Midbrain (tissue), 1 donor: ENCODE data around the gene DIAPH3.

Experiments used
- DNase-seq: peaks from one replicate; lab custom pipeline; 2025; lab: John Stamatoyannopoulos, UW

Gene DIAPH3

DNA sequence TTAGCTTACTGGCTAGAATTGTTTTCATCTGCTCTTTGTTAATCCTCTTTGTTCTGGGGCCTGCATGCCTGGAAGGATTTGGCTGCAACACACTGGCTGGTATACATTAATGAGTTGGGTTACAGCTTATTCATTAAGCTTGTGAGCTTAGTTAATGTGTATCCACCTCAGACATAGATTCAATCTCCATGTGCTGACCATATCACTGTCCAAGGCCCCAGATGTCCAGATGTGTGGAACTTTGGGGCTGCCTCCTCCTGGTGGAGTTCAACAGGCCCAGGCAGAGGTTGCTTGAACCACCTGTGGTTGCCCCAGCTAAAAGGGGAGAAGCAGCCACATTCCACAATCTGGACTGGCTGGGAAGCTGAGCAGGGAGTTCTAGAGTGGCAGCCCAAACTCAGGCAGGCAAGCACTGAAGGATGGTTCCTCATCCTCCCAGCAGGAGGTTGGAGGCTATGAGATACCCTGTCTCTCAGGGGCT, 5.4 kb downstream of the DIAPH3 start:
- DNase-seq, result no peak

DNA sequence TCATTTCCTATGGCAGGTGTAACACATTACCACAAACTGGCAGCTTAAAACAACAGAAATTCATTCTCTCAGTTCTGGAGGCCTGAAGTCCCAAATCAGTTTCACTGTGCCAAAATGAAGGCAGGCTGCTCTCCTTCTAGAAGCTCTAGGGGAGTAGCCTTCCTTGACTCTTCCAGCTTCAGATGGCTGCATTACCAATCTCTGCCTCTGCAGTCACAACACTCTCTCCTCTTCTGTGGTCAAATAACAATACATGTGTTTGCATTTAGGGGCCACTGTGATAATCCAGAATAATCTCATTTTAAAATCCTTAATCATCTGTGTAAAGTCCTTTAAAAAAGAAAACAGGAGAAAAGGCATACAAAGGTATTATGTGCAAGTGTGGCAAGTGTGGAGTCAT, 7.8 kb downstream of the DIAPH3 start:
- no peak for DNase-seq

DNA sequence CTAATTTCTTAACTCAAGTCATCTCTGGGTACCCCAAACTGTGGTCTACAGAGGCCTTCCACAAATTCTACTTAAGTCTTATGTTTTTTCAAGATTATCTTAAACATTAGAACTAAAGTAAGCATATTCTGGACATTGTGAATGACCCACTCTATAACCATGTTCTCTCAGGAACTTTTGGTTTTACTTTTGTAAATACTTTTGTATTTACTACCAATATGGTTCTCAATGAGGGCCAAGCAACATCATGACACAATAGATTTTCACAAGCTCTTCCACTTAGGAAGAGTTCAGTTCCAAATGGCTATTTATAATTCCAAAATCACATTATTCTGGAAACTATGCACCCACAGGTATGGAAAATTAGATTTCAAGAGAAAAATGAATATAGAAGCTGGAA, 10.8 kb downstream of the DIAPH3 start:
- DNase-seq, result no peak

DNA sequence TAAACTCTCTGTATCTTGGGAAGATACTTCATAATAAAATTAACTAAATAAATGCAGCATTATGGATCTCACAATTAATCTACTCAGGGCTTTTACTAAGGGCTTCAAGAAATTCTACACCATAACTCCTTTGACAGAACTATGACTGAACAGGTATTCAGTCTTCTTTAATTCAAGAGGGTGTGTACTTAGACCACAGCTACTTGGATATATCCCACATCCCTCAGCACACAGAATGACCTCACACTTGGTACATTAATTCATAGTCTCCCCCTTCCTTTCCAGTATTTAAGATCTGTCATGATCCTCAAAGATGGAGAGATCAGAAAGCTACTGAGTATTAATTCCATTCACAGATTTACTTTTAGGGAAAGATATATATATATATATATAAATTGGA, 11.6 kb downstream of the DIAPH3 start:
- no peak for DNase-seq

DNA sequence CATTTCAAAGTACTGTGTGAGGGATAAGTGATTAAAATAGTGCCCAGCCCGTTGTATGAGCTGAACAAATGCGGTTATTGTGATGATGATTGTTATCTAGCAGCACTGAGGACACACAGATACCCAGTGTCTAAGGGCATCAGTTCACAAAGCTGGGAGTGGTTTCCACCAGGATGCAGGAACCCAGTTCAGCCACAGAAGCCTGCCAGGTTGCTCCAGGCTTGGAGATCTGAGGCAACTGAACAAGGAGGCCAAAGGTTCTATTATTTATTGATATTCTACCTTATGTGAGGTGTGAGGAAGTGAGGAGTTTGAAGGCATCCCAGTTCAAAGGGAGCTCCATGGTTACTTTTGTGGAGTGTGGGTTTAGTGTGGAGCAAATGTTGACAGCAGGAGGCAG, 13.2 kb downstream of the DIAPH3 start:
- DNase-seq, result no peak

DNA sequence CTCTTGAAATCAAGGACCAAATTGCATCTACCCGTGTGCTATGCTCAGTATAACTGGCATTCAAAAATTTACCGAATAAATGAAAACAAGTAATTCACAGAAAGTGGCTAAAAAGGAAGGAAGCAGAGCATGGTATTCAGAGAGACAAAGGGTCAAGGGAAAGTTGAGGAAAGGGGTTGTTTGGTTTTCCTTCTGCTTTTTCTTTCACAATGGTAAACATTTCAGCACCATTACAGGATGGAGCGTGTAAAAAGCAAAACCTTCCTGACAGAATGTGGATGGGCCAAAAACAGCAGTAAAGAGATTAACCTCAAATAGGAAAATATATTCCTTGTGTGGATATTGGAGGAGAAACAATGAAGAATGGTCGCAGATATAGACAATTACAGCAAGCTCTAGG, 14.8 kb downstream of the DIAPH3 start:
- no peak for DNase-seq

DNA sequence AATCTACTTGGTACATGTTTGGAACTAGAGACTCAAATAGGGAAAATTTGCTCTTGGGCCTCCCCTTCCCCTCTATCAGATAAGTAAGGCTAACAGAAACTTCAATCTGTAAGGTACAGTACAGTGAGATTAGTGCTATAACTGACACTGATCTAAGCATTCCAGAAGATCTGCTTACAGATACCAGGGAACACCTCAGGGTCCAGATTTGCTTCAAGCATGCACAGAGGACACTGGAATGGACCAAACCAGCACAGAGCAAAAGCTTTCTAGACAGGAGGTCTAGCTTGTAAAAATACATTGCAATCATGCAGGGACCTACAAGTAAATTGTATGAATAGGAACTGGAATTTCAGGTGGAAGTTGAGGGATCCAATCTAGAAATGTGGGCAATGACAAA, 16.4 kb downstream of the DIAPH3 start:
- DNase-seq, result no peak

DNA sequence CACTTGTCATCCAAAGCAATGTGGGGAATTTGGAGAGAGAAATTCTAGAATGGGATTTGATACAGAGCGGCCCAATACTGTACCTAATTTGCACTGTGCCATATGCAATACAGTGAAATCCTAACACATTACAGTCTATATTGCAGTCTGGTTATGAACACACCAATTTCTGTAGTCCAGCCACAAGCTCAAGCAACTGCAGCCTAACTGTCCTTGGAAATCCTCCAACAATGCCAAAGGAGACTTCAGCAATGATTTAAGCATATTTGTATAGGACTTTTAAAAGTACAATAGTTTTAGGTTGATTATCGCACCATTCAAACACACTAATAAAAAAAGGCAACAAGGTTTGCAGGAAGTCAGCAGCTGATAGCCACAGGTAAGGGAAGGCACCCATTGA, 17.3 kb downstream of the DIAPH3 start:
- no peak for DNase-seq

DNA sequence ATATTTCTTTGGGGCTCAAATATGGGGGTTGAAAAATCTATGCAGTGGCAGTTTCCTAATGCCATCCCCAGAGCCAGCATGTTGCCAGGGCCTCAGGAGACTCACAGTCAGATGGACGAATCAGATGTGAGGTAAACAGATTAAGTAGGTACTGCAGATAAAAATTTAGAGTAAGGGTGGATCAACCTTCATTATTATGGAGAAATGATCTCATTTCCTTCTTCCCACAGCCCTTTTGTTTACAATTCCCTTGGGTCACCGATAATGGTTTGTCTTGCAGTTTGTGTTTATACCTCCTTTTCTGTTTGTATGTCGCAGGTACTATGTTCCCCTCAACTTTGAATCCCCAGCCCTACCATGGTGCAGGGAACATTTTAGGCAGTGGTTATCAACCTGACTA, 20.0 kb downstream of the DIAPH3 start:
- no peak for DNase-seq

DNA sequence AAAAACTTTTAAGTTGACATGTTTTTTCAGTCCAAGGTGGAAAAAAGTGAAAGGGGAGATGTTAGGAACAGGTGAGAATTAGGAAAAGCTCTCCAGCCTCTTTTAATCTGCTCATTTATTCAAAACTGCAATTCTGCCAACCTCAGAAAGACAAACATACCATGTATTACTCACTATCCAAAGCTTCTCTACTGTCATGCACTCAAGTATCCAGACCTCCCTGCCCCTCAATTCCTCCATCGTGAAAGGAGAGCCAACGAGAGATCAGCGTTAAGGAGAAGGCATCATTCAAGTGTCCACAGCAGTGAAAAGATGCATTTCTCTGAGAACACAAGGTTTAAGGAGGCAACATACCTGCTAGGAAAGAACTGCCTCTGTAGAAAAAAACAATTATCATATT, 24.5 kb downstream of the DIAPH3 start:
- no peak for DNase-seq

DNA sequence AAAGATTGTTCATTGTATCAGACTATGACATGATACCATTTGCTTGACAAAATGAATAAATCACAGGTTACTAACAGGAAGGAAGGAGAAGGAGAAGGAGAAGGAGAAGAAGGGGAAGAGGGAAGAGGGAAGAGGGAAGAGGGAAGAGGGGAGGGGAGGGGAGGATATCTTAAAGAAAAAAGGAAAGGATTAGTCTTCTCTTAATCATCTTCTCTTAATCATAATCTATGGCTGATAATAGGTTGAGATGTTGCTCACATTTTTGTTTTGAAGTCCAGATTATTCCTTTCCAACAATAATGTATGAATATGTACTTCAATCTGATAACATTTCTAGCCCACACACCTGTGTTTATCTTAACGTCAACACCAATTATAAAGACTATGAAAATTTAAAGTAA, 25.1 kb downstream of the DIAPH3 start:
- DNase-seq, result no peak

DNA sequence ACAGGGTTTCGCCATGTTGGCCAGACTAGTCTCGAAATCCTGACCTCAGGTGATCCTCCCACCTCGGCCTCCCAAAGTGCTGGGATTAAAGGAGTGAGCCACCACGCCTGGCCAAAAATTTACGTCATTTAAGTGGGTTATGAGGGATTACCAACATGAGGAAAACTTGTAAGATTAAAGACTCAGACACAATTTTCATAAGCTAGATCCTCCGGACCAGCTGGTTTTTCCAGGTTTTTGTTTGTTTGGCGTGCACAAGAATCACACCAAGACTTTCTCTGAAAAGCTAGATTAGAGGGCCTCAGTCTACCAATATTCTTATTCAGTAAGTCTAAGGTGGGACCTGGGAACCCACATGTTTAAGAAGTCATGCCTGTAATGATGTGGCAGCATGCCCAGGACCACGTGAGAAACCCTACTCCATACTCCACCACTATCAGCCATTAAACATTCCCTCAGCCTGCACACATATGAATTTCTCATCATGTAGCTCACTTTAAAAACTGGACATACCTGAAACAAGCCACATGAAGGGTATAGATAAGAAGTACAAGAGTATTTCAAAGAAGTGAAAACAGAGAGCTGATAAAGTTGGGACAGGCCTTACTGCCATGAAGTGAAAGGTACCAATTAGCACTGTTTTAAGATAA, 25.7 kb downstream of the DIAPH3 start:
- no peak for DNase-seq

DNA sequence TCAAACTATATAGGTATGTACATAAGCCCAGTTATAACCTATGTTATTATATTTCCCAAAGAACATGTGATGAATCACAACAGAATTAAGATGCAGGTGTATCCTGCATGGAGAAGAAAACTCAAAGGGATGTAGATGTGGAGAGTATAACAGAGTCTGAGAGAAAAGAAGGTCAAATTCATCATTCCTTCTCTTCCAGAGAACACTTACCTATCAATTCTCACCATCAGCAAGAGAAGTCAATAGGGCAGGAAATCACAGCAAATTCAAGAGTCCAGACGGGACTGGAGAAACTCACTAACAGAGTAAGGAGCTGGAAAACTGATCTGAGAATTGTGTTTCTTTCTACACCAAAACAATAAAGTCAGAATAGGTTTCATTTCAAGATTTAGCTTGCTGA, 28.4 kb downstream of the DIAPH3 start:
- DNase-seq, result no peak

DNA sequence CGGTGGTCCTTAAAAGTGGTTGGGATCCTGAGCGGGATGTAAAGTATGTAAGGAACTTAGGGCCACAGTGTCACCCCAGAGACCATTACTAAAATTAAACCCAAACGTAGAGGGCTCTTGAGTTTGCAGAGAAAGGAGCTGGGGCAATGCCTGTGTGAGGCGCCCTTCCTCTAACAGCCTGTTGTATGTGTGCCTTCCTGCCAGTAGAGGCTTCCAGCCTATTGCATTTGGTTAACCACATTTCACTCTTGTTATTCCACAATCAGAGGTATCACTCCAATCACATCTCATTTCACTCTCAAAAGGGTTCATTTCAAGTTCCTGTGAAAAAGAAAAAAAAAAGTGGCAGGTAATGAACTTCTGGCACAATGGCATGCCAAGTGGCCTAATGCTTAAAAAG, 29.4 kb downstream of the DIAPH3 start:
- no peak for DNase-seq

DNA sequence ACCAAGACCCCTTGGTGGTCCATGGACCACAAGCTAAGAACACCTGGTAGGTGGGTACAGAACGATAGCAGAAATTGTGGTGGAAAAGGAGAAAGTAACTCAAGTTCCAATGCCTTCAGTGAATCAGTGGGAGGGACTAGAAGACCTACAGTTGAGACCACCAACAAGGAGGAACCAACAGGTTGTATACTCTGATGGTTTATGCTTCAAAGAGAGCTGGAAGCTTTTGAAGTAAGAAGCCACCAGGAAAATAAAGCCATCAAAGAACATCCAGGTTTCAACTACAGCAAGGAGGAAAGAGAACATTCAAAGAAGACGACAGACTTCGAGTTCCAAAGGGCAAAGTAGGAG, 42.4 kb downstream of the DIAPH3 start:
- DNase-seq, result no peak

DNA sequence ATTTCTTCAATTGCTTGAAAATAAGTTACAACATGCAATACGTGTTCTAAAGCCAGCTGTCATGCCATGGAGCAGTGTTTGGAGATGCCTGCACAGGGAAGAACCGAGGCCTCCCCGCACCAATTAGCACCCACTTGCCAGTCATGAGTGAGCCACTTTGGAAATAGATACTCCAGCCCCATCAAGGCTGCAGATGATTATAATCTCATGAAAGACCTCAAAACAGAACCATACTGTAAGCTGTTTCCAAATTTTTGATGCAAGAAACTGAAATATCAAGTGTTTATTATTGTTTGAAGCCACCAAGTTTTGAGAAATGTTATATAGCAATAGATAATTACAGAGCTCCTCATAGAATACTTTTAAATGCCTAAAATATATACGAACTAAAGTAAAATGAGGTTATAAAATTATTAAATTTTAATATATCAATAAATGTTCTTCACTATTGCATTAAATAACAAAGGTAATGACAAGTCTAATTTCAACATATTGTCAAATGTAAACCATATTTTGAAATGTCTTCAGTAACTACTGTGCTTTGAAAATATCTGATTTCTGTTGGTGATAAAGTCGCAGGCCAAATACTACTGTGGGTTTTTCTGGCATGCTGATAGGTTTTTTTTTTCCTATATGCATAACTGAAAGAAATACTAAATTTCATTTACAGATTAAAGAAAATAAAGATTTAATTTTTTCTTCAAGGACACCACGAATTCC, 43.0 kb downstream of the DIAPH3 start:
- DNase-seq, result no peak

DNA sequence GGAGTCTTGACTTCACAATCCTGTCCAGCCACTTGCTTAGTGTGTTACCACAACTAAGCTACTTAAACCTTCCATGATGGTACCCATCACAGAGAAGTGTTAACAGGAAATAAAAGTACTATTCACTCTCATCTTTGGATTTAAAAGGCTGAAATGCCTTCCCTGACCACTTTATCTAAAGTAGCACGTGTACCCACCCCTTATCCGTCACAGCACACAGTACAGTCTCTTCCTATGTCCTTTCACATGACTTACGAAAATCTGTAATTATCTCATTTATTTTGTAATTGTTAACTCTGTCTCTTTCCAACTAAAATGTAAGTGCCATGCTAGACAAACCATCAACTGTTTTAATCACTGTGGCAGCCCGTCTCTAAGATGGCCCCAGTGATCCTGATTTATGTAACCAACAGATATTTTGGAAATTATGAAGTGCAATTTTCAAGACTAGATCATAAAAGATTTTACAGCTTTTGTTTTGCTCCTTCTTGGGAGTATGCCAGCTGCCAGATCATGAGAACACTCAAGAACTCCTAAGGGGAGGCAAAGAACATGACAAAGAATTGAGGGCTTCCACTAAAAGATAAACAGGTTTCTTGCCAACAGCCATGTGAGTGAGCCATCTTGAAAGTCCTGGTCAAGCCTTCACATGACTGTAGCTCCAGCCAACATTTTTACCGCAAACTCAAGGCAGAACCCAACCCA, 44.9 kb downstream of the DIAPH3 start:
- DNase-seq, result no peak

DNA sequence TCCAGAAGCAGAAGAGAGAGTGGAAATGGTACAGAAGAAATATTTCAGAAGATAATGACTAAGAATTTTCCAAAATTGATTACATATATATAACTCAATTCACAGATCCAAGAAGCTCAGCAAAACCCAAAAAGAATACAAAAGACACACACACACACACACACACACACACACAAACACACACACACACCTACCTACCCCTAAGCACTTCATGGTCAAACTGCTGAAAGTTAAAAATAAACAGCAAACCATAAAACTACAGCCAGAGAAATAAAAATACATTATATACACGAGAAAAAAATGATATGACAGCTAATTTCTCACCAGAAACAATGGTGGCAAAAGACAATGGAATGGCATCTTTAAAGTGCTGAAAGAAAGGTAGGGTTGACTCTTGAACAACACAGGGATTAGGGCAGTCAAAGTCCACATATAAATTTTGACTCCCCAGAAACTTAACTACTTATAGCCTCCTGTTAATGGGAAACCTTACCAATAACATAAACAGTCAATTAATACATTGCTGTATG, 49.2 kb downstream of the DIAPH3 start:
- DNase-seq, result no peak

DNA sequence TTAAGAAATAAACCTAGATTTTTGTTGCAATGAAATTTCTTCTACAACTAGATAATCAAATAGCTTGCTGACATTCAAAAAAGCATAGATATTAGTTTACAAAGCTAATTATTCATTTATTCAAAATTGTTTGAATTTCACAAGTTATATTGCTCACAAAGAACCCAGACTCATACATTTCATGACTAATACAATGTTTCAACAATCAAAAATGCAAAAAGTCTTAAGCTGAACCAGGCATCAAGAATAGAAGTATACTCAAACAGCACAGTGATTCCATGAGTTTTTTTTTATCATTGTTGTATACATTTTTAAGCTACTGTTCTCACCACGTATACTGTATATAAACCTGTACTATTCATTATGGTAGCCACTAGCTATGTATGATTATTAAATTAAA, 51.0 kb downstream of the DIAPH3 start:
- DNase-seq, result no peak

DNA sequence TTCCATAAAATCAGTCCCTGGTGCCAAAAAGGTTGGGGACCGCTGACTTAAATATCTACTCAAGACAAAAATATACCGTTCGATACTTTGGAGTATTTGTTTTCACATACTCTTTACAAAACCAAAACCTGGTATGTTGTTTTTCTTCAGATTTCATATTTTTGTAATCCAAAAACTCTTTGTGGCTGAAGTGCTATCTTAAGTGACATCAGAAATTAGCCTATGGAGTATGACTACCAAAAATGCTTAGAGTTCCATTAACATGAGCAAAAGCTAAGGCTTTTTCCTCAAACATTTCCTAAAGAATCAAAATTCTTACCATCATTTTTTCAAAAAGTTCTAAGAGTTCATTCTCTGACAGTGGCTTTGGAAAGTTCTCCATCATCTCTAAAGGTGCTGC, 52.0 kb downstream of the DIAPH3 start:
- no peak for DNase-seq

DNA sequence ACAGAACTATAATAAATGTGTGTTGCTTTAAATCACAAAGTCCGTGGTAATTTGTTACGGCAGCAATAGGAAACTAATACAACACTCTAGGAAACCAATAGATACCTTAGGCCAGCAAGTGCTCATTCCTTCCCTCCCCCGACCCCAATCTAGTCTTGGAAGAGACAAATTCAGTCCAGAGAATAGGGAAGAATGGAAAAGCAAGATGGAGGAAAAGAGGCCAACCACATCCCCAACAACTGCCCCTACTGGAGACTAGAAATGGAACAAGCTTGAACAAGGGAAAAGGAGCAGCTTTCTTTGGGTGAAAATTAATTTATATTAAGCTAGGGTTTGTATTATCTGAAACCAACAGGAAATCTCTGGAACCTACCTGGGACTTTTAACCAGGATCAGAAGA, 54.4 kb downstream of the DIAPH3 start:
- no peak for DNase-seq

DNA sequence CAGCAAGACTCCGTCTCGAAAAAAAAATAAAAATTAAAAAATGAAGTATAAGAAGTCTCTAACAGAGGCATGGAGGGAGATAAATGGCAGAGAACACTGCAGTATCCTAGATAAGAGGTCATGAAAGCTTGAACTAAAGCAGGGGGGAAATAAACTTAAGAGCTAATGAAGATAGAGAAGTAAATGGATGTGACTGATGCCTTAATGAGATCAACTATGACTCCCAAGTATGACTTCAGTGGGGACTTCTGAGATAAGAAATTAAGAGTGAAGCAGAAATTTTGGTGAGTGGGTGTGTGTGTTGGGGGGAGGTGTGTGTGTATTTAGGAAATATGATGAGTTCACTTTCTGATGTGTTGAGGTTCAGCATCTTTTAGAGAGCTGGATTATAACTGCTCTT, 55.1 kb downstream of the DIAPH3 start:
- DNase-seq, result no peak
